Gastrocnemius medialis (tissue), 4 donors: Measurements from ENCODE around the gene SEL1L2.

Experiments
- CTCF ChIP-seq, 5 experiments: fragments of 450-650 bp in 3 of 5; fragments of 200-600 bp in 2 of 5; sonication (generic) in 2 of 5; IDR thresholded peaks in 4 of 5; conservative IDR thresholded peaks in 1 of 5; 1 replicate in 4 of 5; 2 replicates in 1 of 5; pipeline ENCODE4 v1.5.1; 2016 to 2019; ENCODE audit warnings: antibody characterized with exemption in 5 of 5, mild to moderate bottlenecking in 3 of 5, moderate library complexity in 3 of 5
- POLR2A ChIP-seq, 2 donors: fragments of 450-650 bp; IDR thresholded peaks; one replicate each; pipeline ENCODE4 v1.6.1; 2017; ENCODE audit warnings: antibody characterized with exemption in 2 of 2, mild to moderate bottlenecking in 2 of 2, moderate library complexity in 2 of 2

- TF ChIP-seq CTCF (IDR thresholded peaks at IDR 0.05 in 4 of 5, conservative IDR thresholded peaks at IDR 0.05 in 1 of 5), result no peak
- TF ChIP-seq POLR2A (IDR thresholded peaks at IDR 0.05), result no peak
Measured at GRCh38 chr20:13865156-13865555, 125.3 kb downstream of the SEL1L2 start.
